Measurements from ENCODE around the gene BAZ2B. TPM values are rescaled to one million over a fixed set of nuclear protein-coding genes. Genes with fewer than 3 reads are reported as not detected.
"Not testable (repeated sequence)": the region's sequence is repeated elsewhere in the genome, so short reads cannot be mapped to it uniquely, and the experiment has no call there.

BAZ2B gene
- total RNA-seq, 2 donors from 2014 or later = 30.7 to 39.3 TPM

DNA sequence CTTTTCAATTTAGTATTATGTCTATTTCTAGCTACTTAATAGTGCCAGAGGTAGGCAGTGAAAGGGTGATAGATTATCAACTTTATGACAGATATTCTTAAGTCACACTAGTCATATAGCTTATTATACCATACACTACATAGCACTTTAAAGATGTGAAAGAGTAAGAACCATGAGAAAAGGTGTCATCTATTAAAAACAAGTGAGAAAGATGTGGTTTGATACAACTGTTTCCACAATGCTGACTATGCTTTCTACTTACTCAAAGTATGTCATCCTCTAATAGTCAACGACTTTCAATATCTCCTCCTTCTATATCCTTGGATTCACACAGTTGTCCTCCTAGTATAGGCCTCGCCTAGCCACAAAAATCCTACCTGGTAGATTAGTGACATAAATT lies 196.9 kb downstream of the BAZ2B start:
- H3K9me3 ChIP-seq (ENCODE audit: control insufficient read depth, low read length, poor library complexity, severe bottlenecking) = no peaks in the 10 kb centered on the region
- H3K4me1 Mint-ChIP-seq = peaks cover 4% of the 10 kb centered on the region
- H3K27me3 Mint-ChIP-seq = no peaks in the 10 kb centered on the region
- no peak for ATAC-seq
- H3K4me3 Mint-ChIP-seq = no peak overlapping the region
- no peak overlapping the region for H3K27ac Mint-ChIP-seq
- DNase-seq = no peak
- peaks cover 9% of the 10 kb centered on the region for H3K36me3 Mint-ChIP-seq (ENCODE audit: low read depth)

DNA sequence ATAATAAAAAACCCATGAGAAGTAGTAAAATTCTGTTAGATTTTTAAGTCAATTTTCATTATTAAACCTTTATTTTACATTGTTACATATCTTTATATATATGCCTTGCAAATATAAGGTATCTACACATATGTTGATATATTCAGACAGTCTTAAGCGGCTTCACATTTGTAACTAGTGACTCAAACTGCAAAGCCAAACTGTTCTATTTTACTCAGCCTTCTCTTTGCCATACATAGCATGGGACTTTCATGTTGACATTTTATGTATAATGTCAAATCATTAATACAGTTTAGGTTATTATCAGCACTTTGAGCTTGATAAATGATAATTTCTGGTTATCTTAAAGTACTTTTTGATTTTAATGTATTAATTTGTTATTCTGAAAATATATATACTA lies 204.9 kb downstream of the BAZ2B start:
- H3K27me3 Mint-ChIP-seq = no peaks in the 10 kb centered on the region
- no peak overlapping the region for H3K4me3 Mint-ChIP-seq
- ATAC-seq (no peak), DNase-seq (no peak)
- H3K9me3 ChIP-seq (ENCODE audit: control insufficient read depth, low read length, poor library complexity, severe bottlenecking) = no peaks in the 10 kb centered on the region
- no peaks in the 10 kb centered on the region for H3K4me1 Mint-ChIP-seq
- no peak overlapping the region for H3K27ac Mint-ChIP-seq
- H3K36me3 Mint-ChIP-seq (ENCODE audit: low read depth) = peaks cover 5% of the 10 kb centered on the region

- no peak for ATAC-seq
- H3K27ac Mint-ChIP-seq = peak overlapping the region; percentile 37
- no peaks in the 10 kb centered on the region for H3K4me1 Mint-ChIP-seq
These were observed 206.1 kb downstream of the BAZ2B start for GRCh38 chr2:159410276-159410675.

DNA sequence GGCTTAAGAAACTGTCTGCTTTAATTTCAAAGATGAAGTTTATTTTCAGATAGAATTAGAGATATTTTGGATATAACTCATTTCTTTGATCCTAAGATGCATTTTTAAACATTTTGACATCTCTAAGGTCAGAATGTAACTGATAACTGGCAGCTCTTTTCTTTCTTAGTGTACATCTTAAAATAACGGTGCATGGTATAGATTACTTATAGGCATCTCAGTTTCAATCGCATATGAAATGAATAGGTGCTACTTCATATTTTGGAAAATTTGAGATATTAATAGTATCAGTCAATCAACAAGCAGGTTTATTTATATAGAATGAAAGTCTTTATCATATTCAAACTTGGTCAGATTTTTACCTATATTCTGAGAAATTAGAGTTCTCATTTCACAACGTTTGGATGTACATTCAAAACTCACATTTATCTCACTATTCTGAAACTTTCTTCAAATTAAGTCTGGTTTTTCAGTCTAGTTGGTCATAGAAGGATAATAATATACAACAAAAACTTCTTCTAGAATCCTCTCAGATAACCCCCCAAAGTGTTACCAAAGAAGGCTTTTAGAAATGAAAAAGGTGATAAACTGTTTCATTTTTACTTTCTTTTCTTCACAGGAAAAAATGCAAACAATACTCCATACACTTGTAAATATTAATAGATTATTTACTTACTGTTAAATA lies 207.1 kb downstream of the BAZ2B start:
- no peak overlapping the region for H3K4me3 Mint-ChIP-seq
- H3K27ac Mint-ChIP-seq = no peak overlapping the region
- no peak for ATAC-seq
- no peaks in the 10 kb centered on the region for H3K4me1 Mint-ChIP-seq
- peaks cover 8% of the 10 kb centered on the region for H3K36me3 Mint-ChIP-seq (ENCODE audit: low read depth)
- no peak for DNase-seq
- no peaks in the 10 kb centered on the region for H3K9me3 ChIP-seq (ENCODE audit: control insufficient read depth, low read length, poor library complexity, severe bottlenecking)
- H3K27me3 Mint-ChIP-seq = no peaks in the 10 kb centered on the region

More at GRCh38 chr2:159410276-159410675, 206.1 kb downstream of the BAZ2B start:
- Mint-ChIP-seq H3K36me3 (ENCODE audit: low read depth) (peaks cover 5% of the 10 kb centered on the region), H3K27me3 (no peaks in the 10 kb centered on the region), H3K4me3 (no peak overlapping the region)
- H3K9me3 ChIP-seq (ENCODE audit: control insufficient read depth, low read length, poor library complexity, severe bottlenecking) = no peaks in the 10 kb centered on the region
- DNase-seq = no peak

- ATAC-seq (no peak), DNase-seq (no peak)
- no peak overlapping the region for H3K27ac Mint-ChIP-seq
- H3K27me3 Mint-ChIP-seq = no peaks in the 10 kb centered on the region
- no peak overlapping the region for H3K4me3 Mint-ChIP-seq
- H3K36me3 Mint-ChIP-seq (ENCODE audit: low read depth) = peaks cover 4% of the 10 kb centered on the region
- H3K9me3 ChIP-seq (ENCODE audit: control insufficient read depth, low read length, poor library complexity, severe bottlenecking) = no peaks in the 10 kb centered on the region
- H3K4me1 Mint-ChIP-seq = peaks cover 2% of the 10 kb centered on the region
These were observed 213.6 kb downstream of the BAZ2B start for GRCh38 chr2:159402790-159403189.

DNA sequence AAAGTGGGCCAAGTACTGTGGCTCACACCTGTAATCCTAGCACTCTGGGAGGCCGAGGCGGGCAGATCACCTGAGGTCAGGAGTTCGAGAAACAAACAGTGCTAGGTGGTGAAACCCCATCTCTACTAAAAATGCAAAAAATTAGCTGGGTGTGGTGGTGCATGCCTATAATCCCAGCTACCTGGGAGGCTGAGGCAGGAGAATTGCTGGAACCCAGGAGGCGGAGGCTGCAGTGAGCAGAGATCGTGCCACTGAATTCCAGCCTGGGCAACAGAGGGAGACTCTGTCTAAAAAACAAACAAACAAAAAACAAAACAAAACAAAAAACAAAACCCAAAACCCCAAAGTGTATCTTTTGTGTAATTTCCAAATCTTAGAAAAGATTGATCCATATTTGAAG lies 214.2 kb downstream of the BAZ2B start:
- ATAC-seq; H3K9me3 ChIP-seq (ENCODE audit: control insufficient read depth, low read length, poor library complexity, severe bottlenecking); H3K4me3 Mint-ChIP-seq; H3K27ac Mint-ChIP-seq; H3K36me3 Mint-ChIP-seq (ENCODE audit: low read depth); H3K27me3 Mint-ChIP-seq; DNase-seq; H3K4me1 Mint-ChIP-seq: not testable (repeated sequence)

GRCh38 chr2:159399716-159400415 lies 216.5 kb downstream of the BAZ2B start:
- Mint-ChIP-seq H3K4me3 (no peak overlapping the region), H3K4me1 (peaks cover 2% of the 10 kb centered on the region), H3K36me3 (ENCODE audit: low read depth) (peaks cover 10% of the 10 kb centered on the region), H3K27me3 (no peaks in the 10 kb centered on the region), H3K27ac (no peak overlapping the region)
- ATAC-seq (no peak), DNase-seq (no peak)
- H3K9me3 ChIP-seq (ENCODE audit: control insufficient read depth, low read length, poor library complexity, severe bottlenecking) = no peaks in the 10 kb centered on the region

GRCh38 chr2:159396799-159397198 lies 219.5 kb downstream of the BAZ2B start:
- ATAC-seq (no peak), DNase-seq (no peak)
- H3K36me3 Mint-ChIP-seq (ENCODE audit: low read depth) = peaks cover 19% of the 10 kb centered on the region
- H3K27ac Mint-ChIP-seq = no peak overlapping the region
- no peaks in the 10 kb centered on the region for H3K27me3 Mint-ChIP-seq
- no peaks in the 10 kb centered on the region for H3K9me3 ChIP-seq (ENCODE audit: control insufficient read depth, low read length, poor library complexity, severe bottlenecking)
- H3K4me3 Mint-ChIP-seq = no peak overlapping the region
- peaks cover 2% of the 10 kb centered on the region for H3K4me1 Mint-ChIP-seq

DNA sequence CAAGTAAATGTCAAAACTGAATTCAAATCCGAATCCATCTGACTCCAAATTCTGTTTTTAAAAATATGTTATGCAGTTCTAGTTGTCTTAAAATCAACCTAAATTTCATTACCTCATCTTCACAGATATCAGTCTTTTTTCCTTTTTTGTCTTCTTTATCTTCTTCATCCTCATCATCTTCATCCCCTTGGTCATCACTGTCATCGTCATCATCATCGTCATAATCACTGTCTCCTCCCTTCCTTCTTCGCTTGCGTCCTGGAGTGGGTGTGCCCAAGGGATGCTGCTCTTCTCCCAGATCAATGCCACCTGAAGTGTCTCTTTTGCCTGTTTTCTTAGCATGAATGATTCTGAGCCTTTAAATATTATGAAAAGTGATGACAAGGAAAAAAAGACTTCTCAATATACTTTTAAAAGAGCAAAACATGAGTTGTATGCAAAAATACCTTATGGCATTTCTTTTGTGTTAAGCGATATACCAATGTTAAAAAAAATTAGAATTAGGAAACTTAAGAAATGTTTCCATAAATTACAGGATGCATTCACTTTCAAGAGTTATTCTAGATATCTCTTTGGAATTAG lies 233.8 kb downstream of the BAZ2B start:
- H3K27me3 Mint-ChIP-seq = no peaks in the 10 kb centered on the region
- no peak overlapping the region for H3K4me3 Mint-ChIP-seq
- H3K4me1 Mint-ChIP-seq = no peaks in the 10 kb centered on the region

DNA sequence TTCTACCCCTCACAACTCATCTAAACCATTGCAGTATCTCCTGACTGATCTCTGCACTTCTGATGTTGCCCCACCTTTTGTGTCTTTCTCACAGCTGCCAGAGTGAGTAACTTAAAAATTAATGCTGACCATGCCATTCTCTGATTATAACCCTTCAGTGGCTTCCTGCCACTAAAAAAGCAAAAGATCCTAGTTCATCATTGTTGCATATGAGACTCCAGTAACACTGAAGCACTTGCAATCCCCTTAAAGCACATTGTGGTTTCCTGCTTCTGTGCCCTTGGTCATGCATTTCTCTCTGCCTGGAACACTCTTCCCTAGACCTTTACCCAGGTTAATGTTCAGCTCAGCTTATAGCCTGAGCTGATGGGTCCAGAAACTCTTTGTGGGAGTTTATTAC lies 234.8 kb downstream of the BAZ2B start:
- Mint-ChIP-seq H3K4me1 (no peaks in the 10 kb centered on the region), H3K27ac (no peak overlapping the region), H3K27me3 (no peaks in the 10 kb centered on the region), H3K4me3 (no peak overlapping the region), H3K36me3 (ENCODE audit: low read depth) (peaks cover 6% of the 10 kb centered on the region)
- no peaks in the 10 kb centered on the region for H3K9me3 ChIP-seq (ENCODE audit: control insufficient read depth, low read length, poor library complexity, severe bottlenecking)
- no peak for DNase-seq
- ATAC-seq = no peak

More for the DNA sequence above, 233.8 kb downstream of the BAZ2B start:
- DNase-seq (no peak), ATAC-seq (no peak)
- no peaks in the 10 kb centered on the region for H3K9me3 ChIP-seq (ENCODE audit: control insufficient read depth, low read length, poor library complexity, severe bottlenecking)
- H3K27ac Mint-ChIP-seq = no peak overlapping the region
- peaks cover 6% of the 10 kb centered on the region for H3K36me3 Mint-ChIP-seq (ENCODE audit: low read depth)

DNA sequence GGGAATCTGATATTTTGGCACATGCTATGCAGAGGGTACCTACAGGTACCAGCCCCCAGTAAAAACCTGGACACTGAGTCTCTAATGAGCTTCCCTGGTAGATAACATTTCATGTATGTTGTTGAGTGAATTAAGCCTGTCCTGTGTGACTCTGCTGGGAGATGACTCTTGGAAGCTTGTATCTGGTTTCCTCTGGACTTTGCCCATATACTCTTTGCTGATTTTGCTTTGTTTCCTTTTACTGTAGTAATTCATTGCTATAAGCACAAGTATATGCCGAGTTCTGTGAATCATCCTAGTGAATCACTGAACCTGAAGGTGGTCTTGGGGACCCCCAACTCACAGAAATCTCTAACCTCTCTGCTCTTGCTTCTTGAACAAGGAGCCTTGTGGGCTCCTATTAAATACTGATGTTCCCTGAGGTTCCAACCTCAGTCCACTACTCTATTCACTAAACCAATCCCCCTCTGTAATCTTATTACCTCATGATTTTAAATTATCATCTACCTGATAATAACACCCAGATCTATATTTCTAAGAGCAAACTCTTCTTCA lies 235.6 kb downstream of the BAZ2B start:
- no peaks in the 10 kb centered on the region for H3K9me3 ChIP-seq (ENCODE audit: control insufficient read depth, low read length, poor library complexity, severe bottlenecking)
- H3K4me1 Mint-ChIP-seq = no peaks in the 10 kb centered on the region
- ATAC-seq (no peak), DNase-seq (no peak)
- H3K36me3 Mint-ChIP-seq (ENCODE audit: low read depth) = peaks cover 6% of the 10 kb centered on the region
- no peak overlapping the region for H3K27ac Mint-ChIP-seq
- no peak overlapping the region for H3K4me3 Mint-ChIP-seq
- H3K27me3 Mint-ChIP-seq = no peaks in the 10 kb centered on the region

DNA sequence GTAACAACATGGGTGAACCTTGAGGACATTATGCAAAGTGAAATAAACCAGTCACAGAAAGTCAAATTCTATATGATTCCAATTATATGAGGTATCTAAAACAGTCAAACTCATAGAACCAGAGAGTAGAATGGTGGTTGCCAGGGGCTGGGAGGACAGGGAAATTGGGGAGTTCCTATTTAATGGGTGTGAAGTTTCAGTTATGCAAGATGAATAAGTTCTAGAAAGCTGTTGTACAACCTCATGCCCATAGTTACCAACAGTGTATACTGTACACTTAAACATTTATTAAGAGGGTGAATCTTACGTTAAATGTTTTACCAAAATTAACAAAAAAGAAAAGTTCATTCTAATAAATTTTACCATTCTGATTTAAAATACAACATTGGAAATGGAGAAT lies 237.2 kb downstream of the BAZ2B start:
- H3K27me3 Mint-ChIP-seq = no peaks in the 10 kb centered on the region

DNA sequence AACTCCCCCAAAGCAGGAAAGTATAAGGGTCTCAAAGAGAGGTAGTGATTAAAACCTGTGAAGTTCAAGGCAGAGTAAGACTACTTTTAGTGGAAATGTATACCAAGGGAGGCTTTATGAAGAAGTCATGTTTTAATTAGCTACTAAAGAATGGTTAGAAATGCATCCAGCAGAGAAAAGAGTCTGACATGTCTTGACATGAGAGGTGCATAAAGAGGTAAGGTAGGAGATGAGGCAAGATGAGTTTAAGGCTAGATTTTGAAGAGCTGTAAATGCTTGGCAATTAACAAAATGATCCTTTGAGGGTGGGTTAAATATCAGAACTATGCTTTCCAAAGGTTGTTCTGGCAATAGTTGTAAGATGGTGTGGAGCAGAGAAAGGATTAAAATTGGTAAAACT lies 241.1 kb downstream of the BAZ2B start:
- DNase-seq (no peak), ATAC-seq (no peak)
- peaks cover 16% of the 10 kb centered on the region for H3K36me3 Mint-ChIP-seq (ENCODE audit: low read depth)
- H3K27me3 Mint-ChIP-seq = no peaks in the 10 kb centered on the region
- no peaks in the 10 kb centered on the region for H3K9me3 ChIP-seq (ENCODE audit: control insufficient read depth, low read length, poor library complexity, severe bottlenecking)
- no peaks in the 10 kb centered on the region for H3K4me1 Mint-ChIP-seq
- H3K27ac Mint-ChIP-seq = no peak overlapping the region
- H3K4me3 Mint-ChIP-seq = no peak overlapping the region

More for the DNA sequence above, 237.2 kb downstream of the BAZ2B start:
- Mint-ChIP-seq H3K36me3 (ENCODE audit: low read depth) (peaks cover 8% of the 10 kb centered on the region), H3K4me3 (no peak overlapping the region), H3K27ac (no peak overlapping the region), H3K4me1 (no peaks in the 10 kb centered on the region)
- DNase-seq (no peak), ATAC-seq (no peak)
- no peaks in the 10 kb centered on the region for H3K9me3 ChIP-seq (ENCODE audit: control insufficient read depth, low read length, poor library complexity, severe bottlenecking)

Measured in T-helper 17 cell (primary cell).